ENCODE measurements around the gene RNF213.

RNF213 gene

GRCh38 chr17:80376531-80376930 lies 115.9 kb downstream of the RNF213 start:
- Histone ChIP-seq H3K4me3 (ENCODE audit: control insufficient read depth in 1 of 7, extremely low read depth in 1 of 7, insufficient read depth in 4 of 7, low read depth in 2 of 7, low read length in 6 of 7) (no peak overlapping the region), H3K4me1 (ENCODE audit: control extremely low read depth in 1 of 4, control insufficient read depth in 4 of 4, insufficient read depth in 4 of 4, low read length in 3 of 4) (no peaks in the 10 kb centered on the region), H3K36me3 (ENCODE audit: control insufficient read depth in 4 of 4, insufficient read depth in 4 of 4, low read length in 3 of 4) (peaks cover 29 to 95% (median 80%) of the 10 kb centered on the region in 4 experiments), H3K27ac (ENCODE audit: insufficient read depth in 1 of 2, low read depth in 1 of 2, low read length in 2 of 2, poor library complexity in 1 of 2, severe bottlenecking in 2 of 2) (no peak overlapping the region), H3K9me3 (ENCODE audit: control extremely low read depth in 1 of 5, control insufficient read depth in 4 of 5, insufficient read depth in 2 of 5, low read depth in 1 of 5, low read length in 4 of 5) (no peaks in the 10 kb centered on the region), H3K27me3 (replicated peaks in 2 of 5; ENCODE audit: control insufficient read depth in 4 of 5, insufficient read depth in 5 of 5, low read length in 4 of 5) (no peaks in the 10 kb centered on the region)
- CTCF ChIA-PET: interaction anchor here (1.1 to 1.2 kb wide), 3 partner anchors 9 to 17 kb away, joined by 3 to 6 read pairs (median 4); no protein-coding TSS in a partner anchor
- WGBS (ENCODE audit: insufficient coverage): 98% methylated on average over 4 of the region's 4 CpGs
- no peak for DNase-seq
- POLR2A ChIA-PET: no interaction called here

DNA sequence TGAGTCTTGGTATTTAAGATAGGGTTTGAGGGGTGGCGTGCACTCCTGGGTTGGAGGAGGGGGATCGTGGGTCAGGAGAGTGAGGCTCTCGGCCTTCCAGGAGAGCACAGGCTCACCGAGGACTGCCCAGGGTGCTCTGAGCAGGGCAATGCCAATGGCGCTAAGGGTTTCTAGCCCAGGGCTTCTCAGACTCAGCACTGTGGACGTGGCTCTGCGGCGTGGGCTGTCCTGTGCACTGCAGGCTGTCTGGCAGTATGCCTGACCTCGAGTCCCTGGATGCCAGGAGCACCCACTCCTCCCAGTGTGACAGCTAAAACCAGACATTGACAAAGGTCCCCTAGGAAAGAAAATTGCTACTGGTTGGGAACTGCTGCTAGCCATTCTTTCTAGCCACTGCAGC lies 117.1 kb downstream of the RNF213 start:
- DNase-seq: no peak

DNA sequence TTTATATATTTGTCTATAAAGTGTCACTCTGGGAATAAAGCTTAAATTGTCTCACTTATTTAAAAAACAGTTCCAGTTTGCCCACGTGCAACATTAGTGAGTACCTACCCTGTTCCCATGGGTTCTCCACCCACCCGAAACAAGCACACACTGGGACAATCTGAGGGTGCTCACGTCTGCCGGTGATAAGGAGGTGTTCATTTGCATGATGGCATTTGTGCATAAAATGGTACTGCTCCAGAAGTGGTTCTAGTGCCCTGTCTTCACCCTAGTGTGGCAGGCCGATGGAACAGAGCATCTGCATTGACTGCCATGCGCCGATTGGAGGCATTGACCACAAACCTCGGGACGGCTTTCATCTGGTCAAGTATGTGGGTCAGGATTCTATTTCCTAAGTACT lies 118.7 kb downstream of the RNF213 start:
- no peak for DNase-seq
- WGBS (ENCODE audit: insufficient coverage): 98% methylated on average over 7 of the region's 9 CpGs
- Histone ChIP-seq H3K36me3 (ENCODE audit: control insufficient read depth in 4 of 4, insufficient read depth in 4 of 4, low read length in 3 of 4) (peaks cover 33 to 97% (median 81%) of the 10 kb centered on the region in 4 experiments), H3K4me3 (ENCODE audit: control insufficient read depth in 1 of 7, extremely low read depth in 1 of 7, insufficient read depth in 4 of 7, low read depth in 2 of 7, low read length in 6 of 7) (no peak overlapping the region), H3K9me3 (ENCODE audit: control extremely low read depth in 1 of 5, control insufficient read depth in 4 of 5, insufficient read depth in 2 of 5, low read depth in 1 of 5, low read length in 4 of 5) (no peaks in the 10 kb centered on the region), H3K27me3 (replicated peaks in 2 of 5; ENCODE audit: control insufficient read depth in 4 of 5, insufficient read depth in 5 of 5, low read length in 4 of 5) (no peaks in the 10 kb centered on the region), H3K4me1 (ENCODE audit: control extremely low read depth in 1 of 4, control insufficient read depth in 4 of 4, insufficient read depth in 4 of 4, low read length in 3 of 4) (no peaks in the 10 kb centered on the region), H3K27ac (ENCODE audit: insufficient read depth in 1 of 2, low read depth in 1 of 2, low read length in 2 of 2, poor library complexity in 1 of 2, severe bottlenecking in 2 of 2) (no peak overlapping the region)
- ChIA-PET CTCF (interaction anchor here (1.1 kb wide), 1 partner anchor 17 kb away, joined by 4 read pairs; no protein-coding TSS in a partner anchor), POLR2A (no interaction called here)

More for the DNA sequence above, 117.1 kb downstream of the RNF213 start:
- CTCF ChIA-PET: interaction anchor here (1.1 kb wide), 1 partner anchor 16 kb away, joined by 3 read pairs; no protein-coding TSS in a partner anchor
- Histone ChIP-seq H3K27me3 (replicated peaks in 2 of 5; ENCODE audit: control insufficient read depth in 4 of 5, insufficient read depth in 5 of 5, low read length in 4 of 5) (no peaks in the 10 kb centered on the region), H3K4me3 (ENCODE audit: control insufficient read depth in 1 of 7, extremely low read depth in 1 of 7, insufficient read depth in 4 of 7, low read depth in 2 of 7, low read length in 6 of 7) (no peak overlapping the region), H3K9me3 (ENCODE audit: control extremely low read depth in 1 of 5, control insufficient read depth in 4 of 5, insufficient read depth in 2 of 5, low read depth in 1 of 5, low read length in 4 of 5) (no peaks in the 10 kb centered on the region), H3K27ac (ENCODE audit: insufficient read depth in 1 of 2, low read depth in 1 of 2, low read length in 2 of 2, poor library complexity in 1 of 2, severe bottlenecking in 2 of 2) (no peak overlapping the region), H3K4me1 (ENCODE audit: control extremely low read depth in 1 of 4, control insufficient read depth in 4 of 4, insufficient read depth in 4 of 4, low read length in 3 of 4) (no peaks in the 10 kb centered on the region), H3K36me3 (ENCODE audit: control insufficient read depth in 4 of 4, insufficient read depth in 4 of 4, low read length in 3 of 4) (peaks cover 25 to 95% (median 77%) of the 10 kb centered on the region in 4 experiments)
- POLR2A ChIA-PET: no interaction called here
- 94% methylated on average over 7 of the region's 9 CpGs for WGBS (ENCODE audit: insufficient coverage)

- CTCF ChIA-PET: interaction anchor here (1.1 kb wide), 1 partner anchor 18 kb away, joined by 4 read pairs; no protein-coding TSS in a partner anchor
- 91% methylated on average over 4 of the region's 6 CpGs for WGBS (ENCODE audit: insufficient coverage)
Measured at GRCh38 chr17:80380068-80380467, 119.4 kb downstream of the RNF213 start.

DNA sequence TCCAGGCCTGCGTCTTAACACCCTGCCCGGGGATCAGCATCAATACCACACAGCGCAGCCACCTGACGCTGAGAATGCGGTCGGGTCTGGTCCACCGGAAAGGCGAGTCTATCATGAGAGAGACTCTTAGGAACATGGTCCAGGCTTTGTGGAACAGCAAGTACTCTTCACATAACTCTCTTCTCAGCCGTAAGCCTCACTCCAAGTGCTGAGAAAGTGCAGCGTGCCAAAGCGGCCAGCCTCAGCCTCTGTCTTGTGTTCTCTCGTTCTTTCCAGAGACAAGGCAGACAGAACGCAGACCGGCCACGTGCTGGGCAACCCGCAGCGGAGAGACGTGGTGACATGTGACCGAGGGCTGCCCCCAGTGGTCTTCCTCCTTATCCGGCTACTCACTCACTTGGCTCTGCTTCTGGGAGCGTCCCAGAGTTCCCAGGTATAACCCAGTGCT lies 119.9 kb downstream of the RNF213 start:
- Histone ChIP-seq H3K36me3 (ENCODE audit: control insufficient read depth in 4 of 4, insufficient read depth in 4 of 4, low read length in 3 of 4) (peaks cover 34 to 99% (median 86%) of the 10 kb centered on the region in 4 experiments), H3K4me1 (ENCODE audit: control extremely low read depth in 1 of 4, control insufficient read depth in 4 of 4, insufficient read depth in 4 of 4, low read length in 3 of 4) (no peaks in the 10 kb centered on the region), H3K27ac (ENCODE audit: insufficient read depth in 1 of 2, low read depth in 1 of 2, low read length in 2 of 2, poor library complexity in 1 of 2, severe bottlenecking in 2 of 2) (no peak overlapping the region), H3K27me3 (replicated peaks in 2 of 5; ENCODE audit: control insufficient read depth in 4 of 5, insufficient read depth in 5 of 5, low read length in 4 of 5) (no peaks in the 10 kb centered on the region), H3K4me3 (ENCODE audit: control insufficient read depth in 1 of 7, extremely low read depth in 1 of 7, insufficient read depth in 4 of 7, low read depth in 2 of 7, low read length in 6 of 7) (no peak overlapping the region), H3K9me3 (ENCODE audit: control extremely low read depth in 1 of 5, control insufficient read depth in 4 of 5, insufficient read depth in 2 of 5, low read depth in 1 of 5, low read length in 4 of 5) (no peaks in the 10 kb centered on the region)
- ChIA-PET CTCF (no interaction called here), POLR2A (interaction anchor here (0.6 kb wide), 1 partner anchor 150 kb away, joined by 3 read pairs; no protein-coding TSS in a partner anchor)
- 93% methylated on average over 21 of the region's 21 CpGs for WGBS (ENCODE audit: insufficient coverage)
- no peak for DNase-seq

More at GRCh38 chr17:80380068-80380467, 119.4 kb downstream of the RNF213 start:
- Histone ChIP-seq H3K36me3 (ENCODE audit: control insufficient read depth in 4 of 4, insufficient read depth in 4 of 4, low read length in 3 of 4) (peaks cover 30 to 97% (median 82%) of the 10 kb centered on the region in 4 experiments), H3K4me1 (ENCODE audit: control extremely low read depth in 1 of 4, control insufficient read depth in 4 of 4, insufficient read depth in 4 of 4, low read length in 3 of 4) (no peaks in the 10 kb centered on the region), H3K27me3 (replicated peaks in 2 of 5; ENCODE audit: control insufficient read depth in 4 of 5, insufficient read depth in 5 of 5, low read length in 4 of 5) (no peaks in the 10 kb centered on the region), H3K4me3 (ENCODE audit: control insufficient read depth in 1 of 7, extremely low read depth in 1 of 7, insufficient read depth in 4 of 7, low read depth in 2 of 7, low read length in 6 of 7) (no peak overlapping the region), H3K9me3 (ENCODE audit: control extremely low read depth in 1 of 5, control insufficient read depth in 4 of 5, insufficient read depth in 2 of 5, low read depth in 1 of 5, low read length in 4 of 5) (no peaks in the 10 kb centered on the region), H3K27ac (ENCODE audit: insufficient read depth in 1 of 2, low read depth in 1 of 2, low read length in 2 of 2, poor library complexity in 1 of 2, severe bottlenecking in 2 of 2) (no peak overlapping the region)
- POLR2A ChIA-PET: interaction anchor here (0.6 kb wide), 1 partner anchor 151 kb away, joined by 3 read pairs; no protein-coding TSS in a partner anchor
- DNase-seq: no peak

DNA sequence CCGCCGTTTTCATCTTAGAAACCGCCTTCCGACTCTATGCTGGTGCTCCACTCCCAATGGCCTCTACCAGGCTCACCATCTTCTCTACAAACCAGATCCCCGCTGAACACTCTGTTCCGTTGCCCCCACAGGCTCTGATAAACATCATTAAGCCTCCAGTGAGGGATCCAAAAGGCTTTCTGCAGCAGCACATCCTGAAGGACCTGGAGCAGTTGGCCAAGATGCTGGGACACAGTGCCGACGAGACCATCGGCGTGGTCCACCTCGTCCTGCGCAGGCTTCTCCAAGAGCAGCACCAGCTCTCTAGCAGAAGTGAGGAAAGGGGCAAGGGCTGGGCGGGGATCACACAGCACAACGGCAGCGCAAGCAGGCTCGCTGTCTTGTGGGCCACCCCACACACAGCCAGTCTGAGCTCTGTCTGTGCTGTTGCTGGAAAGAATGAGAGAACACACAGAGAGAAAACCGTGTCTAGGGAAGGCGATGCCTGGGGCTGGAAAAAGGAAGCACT lies 120.8 kb downstream of the RNF213 start:
- DNase-seq: no peak
- CTCF ChIA-PET: no interaction called here
- Histone ChIP-seq H3K9me3 (ENCODE audit: control extremely low read depth in 1 of 5, control insufficient read depth in 4 of 5, insufficient read depth in 2 of 5, low read depth in 1 of 5, low read length in 4 of 5) (no peaks in the 10 kb centered on the region), H3K27ac (ENCODE audit: insufficient read depth in 1 of 2, low read depth in 1 of 2, low read length in 2 of 2, poor library complexity in 1 of 2, severe bottlenecking in 2 of 2) (no peak overlapping the region), H3K36me3 (ENCODE audit: control insufficient read depth in 4 of 4, insufficient read depth in 4 of 4, low read length in 3 of 4) (peaks cover 29 to 98% (median 82%) of the 10 kb centered on the region in 4 experiments), H3K4me3 (ENCODE audit: control insufficient read depth in 1 of 7, extremely low read depth in 1 of 7, insufficient read depth in 4 of 7, low read depth in 2 of 7, low read length in 6 of 7) (no peak overlapping the region), H3K4me1 (ENCODE audit: control extremely low read depth in 1 of 4, control insufficient read depth in 4 of 4, insufficient read depth in 4 of 4, low read length in 3 of 4) (no peaks in the 10 kb centered on the region), H3K27me3 (replicated peaks in 2 of 5; ENCODE audit: control insufficient read depth in 4 of 5, insufficient read depth in 5 of 5, low read length in 4 of 5) (no peaks in the 10 kb centered on the region)
- WGBS (ENCODE audit: insufficient coverage): 96% methylated on average over 17 of the region's 18 CpGs
- POLR2A ChIA-PET: no interaction called here

DNA sequence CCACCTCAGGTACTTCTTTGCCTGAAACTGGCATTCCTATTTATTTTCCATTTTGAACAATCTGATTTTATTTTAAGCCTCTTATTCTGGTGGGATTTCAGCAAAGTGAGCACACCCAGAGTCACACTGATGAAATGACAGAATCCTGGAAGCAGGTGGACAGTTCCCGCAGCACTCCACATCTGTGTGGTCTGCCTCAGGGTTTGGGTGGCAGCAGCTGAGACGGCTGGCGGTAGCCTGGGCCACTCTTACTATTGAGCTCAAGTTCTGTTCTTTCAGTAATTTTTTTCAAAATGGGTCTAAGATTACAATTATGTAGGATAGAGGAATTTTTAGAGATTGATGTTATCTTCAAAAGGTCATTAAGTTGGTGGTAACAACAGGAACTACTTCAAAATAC lies 121.8 kb downstream of the RNF213 start:
- no peaks in the 10 kb centered on the region for H3K4me1 ChIP-seq (ENCODE audit: control extremely low read depth in 1 of 4, control insufficient read depth in 4 of 4, insufficient read depth in 4 of 4, low read length in 3 of 4)
- POLR2A ChIA-PET: no interaction called here
- no peak for DNase-seq
- CTCF ChIA-PET: no interaction called here
- 94% methylated on average over 3 of the region's 3 CpGs for WGBS (ENCODE audit: insufficient coverage)
- H3K36me3 ChIP-seq (ENCODE audit: control insufficient read depth in 4 of 4, insufficient read depth in 4 of 4, low read length in 3 of 4): peaks cover 22 to 98% (median 80%) of the 10 kb centered on the region in 4 experiments
- no peak overlapping the region for H3K4me3 ChIP-seq (ENCODE audit: control insufficient read depth in 1 of 7, extremely low read depth in 1 of 7, insufficient read depth in 4 of 7, low read depth in 2 of 7, low read length in 6 of 7)
- no peaks in the 10 kb centered on the region for H3K27me3 ChIP-seq (replicated peaks in 2 of 5; ENCODE audit: control insufficient read depth in 4 of 5, insufficient read depth in 5 of 5, low read length in 4 of 5)
- H3K27ac ChIP-seq (ENCODE audit: insufficient read depth in 1 of 2, low read depth in 1 of 2, low read length in 2 of 2, poor library complexity in 1 of 2, severe bottlenecking in 2 of 2): no peak overlapping the region
- no peaks in the 10 kb centered on the region for H3K9me3 ChIP-seq (ENCODE audit: control extremely low read depth in 1 of 5, control insufficient read depth in 4 of 5, insufficient read depth in 2 of 5, low read depth in 1 of 5, low read length in 4 of 5)
